HepG2 (cell line): ENCODE measurements around the gene BTN1A1. TPM values are rescaled to one million over a fixed set of nuclear protein-coding genes. Genes with fewer than 3 reads are reported as not detected.

ENCODE experiments used
- ATAC-seq: fragments of 200-7000 bp; cut with Tn5 transposase; 3 replicates; pipeline ENCODE4 v1.9.1; 2020; ENCODE audit warnings: mild to moderate bottlenecking, moderate library complexity
- BruUV-seq: library from RNA; stranded (reverse); fragments of 400-500 nt; replicated peaks from 2 replicates; lab custom pipeline; 2021; lab: Mats Ljungman, UMichigan
- CTCF ChIA-PET: fragments of 300-600 bp; formaldehyde crosslinking; extraction: SDS; loops from one replicate; lab custom pipeline; 2021; ENCODE audit warnings: low total read pairs, inconsistent platforms, low intra/inter-chr PET ratio; lab: Yijun Ruan, JAX
- POLR2A ChIA-PET: fragments of 350-600 bp; sonication (Branson Sonifier 250); formaldehyde crosslinking; loops from one replicate; lab custom pipeline; 2020; ENCODE audit warnings: antibody characterized with exemption, inconsistent platforms; lab: Yijun Ruan, JAX
- DNase-seq: peaks from one replicate; pipeline ENCODE4 v3.0.0-alpha.2; 2015; ENCODE audit warnings: low spot score
- FAIRE-seq: peaks from 3 replicates; lab custom pipeline; 2011; peaks lifted over from hg19 to GRCh38; lab: Jason Lieb, UNC
- H2AFZ ChIP-seq: one replicate; pipeline ENCODE4 v1.6.1; 2011; ENCODE audit warnings: low read length, inconsistent platforms
- H3K27ac ChIP-seq: fragments of 300-600 bp; 3 replicates; pipeline ENCODE4 v1.8.0; 2011; ENCODE audit warnings: mixed run types, mild to moderate bottlenecking, mixed read lengths, low read length, inconsistent platforms; ENCODE audit not compliant: insufficient read depth; ENCODE audit errors: extremely low read length
- H3K27me3 ChIP-seq, 2 experiments: fragments of 200-600 bp in 1 of 2; 2 replicates in 1 of 2; 3 replicates in 1 of 2; pipeline versions ENCODE4 v1.6.0 to v1.8.0; 2011; ENCODE audit warnings: low read length in 2 of 2, mild to moderate bottlenecking in 2 of 2, moderate library complexity in 2 of 2, inconsistent platforms in 1 of 2; ENCODE audit not compliant: insufficient read depth in 2 of 2, control insufficient read depth in 1 of 2
- H3K36me3 ChIP-seq, 2 experiments: fragments of 200-600 bp in 1 of 2; replicated peaks in 1 of 2; 2 replicates in 1 of 2; 3 replicates in 1 of 2; pipeline versions ENCODE4 v1.5.1 to v1.8.0; 2011; ENCODE audit warnings: low read length in 2 of 2, inconsistent platforms in 1 of 2; ENCODE audit not compliant: insufficient read depth in 2 of 2, control insufficient read depth in 1 of 2
- H3K4me1 ChIP-seq: 2 replicates; pipeline ENCODE4 v1.5.1; 2012; ENCODE audit warnings: low read length, inconsistent platforms; ENCODE audit not compliant: insufficient read depth
- H3K4me2 ChIP-seq: 2 replicates; pipeline ENCODE4 v1.6.0; 2011; ENCODE audit warnings: low read depth, low read length, inconsistent platforms
- H3K4me3 ChIP-seq, 3 experiments: fragments of 200-600 bp in 1 of 3; sonication (generic), shearing (Covaris generic) in 1 of 3; replicated peaks in 1 of 3; 2 replicates each; pipeline ENCODE4 v1.5.1; 2011 to 2016; ENCODE audit warnings: low read length in 3 of 3, inconsistent platforms in 2 of 3, low read depth in 2 of 3, mild to moderate bottlenecking in 2 of 3, control low read depth in 1 of 3, mixed read lengths in 1 of 3; ENCODE audit not compliant: insufficient read depth in 1 of 3
- H3K79me2 ChIP-seq: one replicate; pipeline ENCODE4 v1.6.1; 2011; ENCODE audit warnings: low read length, inconsistent platforms; ENCODE audit not compliant: insufficient read depth
- H3K9ac ChIP-seq: 2 replicates; pipeline ENCODE4 v1.6.0; 2011; ENCODE audit warnings: mild to moderate bottlenecking, low read depth, low read length, inconsistent platforms; ENCODE audit not compliant: insufficient read depth
- H3K9me3 ChIP-seq: 2 replicates; pipeline ENCODE4 v1.5.1; 2012; ENCODE audit warnings: mild to moderate bottlenecking, low read length
- H4K20me1 ChIP-seq: 2 replicates; pipeline ENCODE4 v1.6.0; 2011; ENCODE audit warnings: inconsistent platforms, mild to moderate bottlenecking, low read length, moderate library complexity; ENCODE audit not compliant: insufficient read depth
- KAT7 ChIP-seq: IDR thresholded peaks from 2 replicates; pipeline ENCODE4 v1.6.1; 2018; ENCODE audit warnings: borderline replicate concordance, missing compliant biosample characterization
- ZKSCAN1 ChIP-seq: fragments of 150-350 bp; IDR thresholded peaks from 2 replicates; pipeline ENCODE4 v1.6.1; 2014; ENCODE audit warnings: low read length
- ZNF142 ChIP-seq: sonication (generic); formaldehyde crosslinking; IDR thresholded peaks from 2 replicates; pipeline ENCODE4 v1.4.0; 2020; ENCODE audit warnings: missing genetic modification reagents
- WGBS: methylation state at CpG from one replicate; pipeline ENCODE4 v1.1.6; 2017; ENCODE audit warnings: low lambda C conversion rate; 5-methylcytosine and 5-hydroxymethylcytosine counted together
- in situ Hi-C: cut with HindIII; loops from 2 replicates; pipeline ENCODE4 v1.10.0; 2017; ENCODE audit warnings: low pct_unique_long_range_greater_than_20kb; ENCODE audit not compliant: extremely low pct_ligation_motif_present
- intact Hi-C: fragments of 100-400 bp; cut with micrococcal nuclease; formaldehyde crosslinking; loops from one replicate; pipeline ENCODE4 v1.10.0; 2022; ENCODE audit not compliant: unreplicated experiment
- polyA plus RNA-seq, 8 experiments: library from polyadenylated mRNA; depleted of rRNA in 3 of 8; stranded (reverse) in 7 of 8; unstranded in 1 of 8; fragments of >200 nt; fragmentation: Illumina TruSeq in 4 of 8; extraction: Trizol in 4 of 8; gene quantifications; 2 replicates each; pipeline versions ENCODE4 v1.2.1 to v1.2.3, GENCODE V29; 2011 to 2016; ENCODE audit warnings: low read depth in 4 of 8, missing spikeins in 1 of 8, mixed read lengths in 1 of 8; ENCODE audit not compliant: insufficient read depth in 1 of 8
- total RNA-seq, 5 experiments: library from RNA; depleted of rRNA; stranded (reverse); fragments of >200 nt; fragmentation: Illumina TruSeq; extraction: Trizol; gene quantifications; 2 replicates each; pipeline ENCODE4 v1.2.3, GENCODE V29; 2016; ENCODE audit warnings: low read depth in 1 of 5

BTN1A1 gene
- total and polyA plus RNA-seq, 2 of the 13 experiments (the other 11 are each of a cell fraction or from before 2014, with no cell fraction given): 0.04 TPM; not detected in 1

GRCh38 chr6:26519359-26519758, 19.3 kb downstream of the BTN1A1 start:
- DNase-seq (no peak), ATAC-seq (no peak), FAIRE-seq (no peak)
- POLR2A ChIA-PET: interaction anchor here (0.6 to 0.8 kb wide), 2 partner anchors 13 to 188 kb away, joined by 3 read pairs; no protein-coding TSS in a partner anchor
- Histone ChIP-seq H3K9me3 (no peaks in the 10 kb centered on the region), H4K20me1 (no peaks in the 10 kb centered on the region), H3K27ac (no peak overlapping the region), H3K27me3 (no peaks in the 10 kb centered on the region), H3K9ac (no peak overlapping the region), H3K4me2 (no peak overlapping the region), H2AFZ (no peak overlapping the region), H3K79me2 (no peaks in the 10 kb centered on the region), H3K4me3 (no peak overlapping the region), H3K36me3 (no peaks in the 10 kb centered on the region), H3K4me1 (peaks cover 75% of the 10 kb centered on the region)
- BruUV-seq: no TSS peak
- in situ Hi-C loops: no loop called here
- CTCF ChIA-PET: no interaction called here
- TF ChIP-seq ZNF142 (CRISPR knock-in tag) (no peak), ZKSCAN1 (0 out of 2 replicates have a peak, but pooled peaks have one; percentile 22), KAT7 (no peak)
- intact Hi-C loops: no loop called here
- 96% methylated on average over 2 of the region's 2 CpGs for WGBS
